GM19099 (cell line): Measurements from ENCODE around the gene ELL.

ENCODE experiments used
- POLR2A ChIP-seq: IDR thresholded peaks from 3 replicates; pipeline ENCODE4 v1.6.1; 2011; ENCODE audit warnings: low read depth; ENCODE audit not compliant: insufficient read length; ENCODE audit errors: extremely low read depth

The ELL gene

GRCh38 chr19:18450931-18451836 lies 70.7 kb downstream of the ELL start:
- no peak for TF ChIP-seq POLR2A

GRCh38 chr19:18450021-18450930 lies 71.6 kb downstream of the ELL start:
- TF ChIP-seq POLR2A, result no peak

- TF ChIP-seq POLR2A, result no peak
Observed at GRCh38 chr19:18449552-18449951, 72.3 kb downstream of the ELL start.

DNA sequence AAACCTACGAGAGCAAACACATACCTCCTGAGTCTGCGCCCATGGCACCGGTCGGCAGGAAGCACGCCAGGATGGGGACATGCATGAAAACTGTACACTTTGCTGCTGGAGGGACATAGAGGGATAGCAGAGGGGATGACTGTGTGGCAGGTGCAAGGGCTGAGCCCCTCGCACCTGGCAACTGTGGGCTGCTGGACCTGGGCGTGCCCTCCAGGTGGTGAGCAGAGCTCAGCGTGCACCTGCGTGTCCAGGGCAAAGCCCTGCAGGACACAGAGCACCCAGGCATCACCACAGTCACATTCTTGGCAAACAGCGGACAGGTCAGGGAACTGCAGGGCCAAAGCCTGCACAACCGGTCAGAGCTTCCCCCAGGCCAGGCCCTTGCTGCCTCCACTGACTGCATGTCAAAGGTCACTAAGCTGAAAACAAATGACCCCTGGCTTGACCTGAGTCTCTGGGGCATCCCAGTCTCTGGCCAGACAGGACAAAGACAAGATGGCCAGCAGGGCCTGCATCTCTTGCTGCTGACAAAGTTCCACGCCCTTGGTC lies 75.0 kb downstream of the ELL start:
- no peak for TF ChIP-seq POLR2A

DNA sequence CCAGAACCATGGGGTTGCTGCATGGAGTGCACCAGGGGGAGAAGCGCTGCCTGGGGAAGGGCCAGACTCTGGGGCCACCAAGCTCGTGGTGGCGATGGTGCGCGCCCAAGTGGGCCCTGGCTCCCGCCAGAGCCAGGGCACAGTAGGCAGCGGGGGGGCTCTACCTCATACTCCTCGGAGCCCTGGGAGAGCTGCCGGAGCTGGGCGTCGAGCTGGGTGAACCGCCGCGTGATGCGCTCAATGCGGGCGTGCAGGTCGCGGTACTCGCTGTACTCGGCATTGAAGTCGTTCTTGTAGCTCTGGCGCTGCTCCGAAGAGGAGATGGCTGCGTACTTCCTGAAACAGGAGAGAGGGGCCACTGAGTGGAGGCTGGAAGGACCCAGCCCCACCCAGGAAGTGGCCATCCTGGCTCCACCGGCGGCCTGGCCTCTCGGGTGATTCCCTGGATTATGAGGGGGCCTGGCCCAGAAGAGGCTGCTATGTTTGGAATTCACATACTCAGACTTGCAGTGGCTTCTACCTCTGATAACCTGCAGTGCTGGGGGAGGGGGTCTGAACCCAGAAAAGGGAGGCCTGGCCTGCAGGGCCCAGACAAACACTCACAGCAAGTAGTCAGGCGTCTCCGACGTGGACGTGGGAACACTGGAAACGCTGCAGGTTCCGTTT lies 75.6 kb downstream of the ELL start:
- TF ChIP-seq POLR2A, result no peak

DNA sequence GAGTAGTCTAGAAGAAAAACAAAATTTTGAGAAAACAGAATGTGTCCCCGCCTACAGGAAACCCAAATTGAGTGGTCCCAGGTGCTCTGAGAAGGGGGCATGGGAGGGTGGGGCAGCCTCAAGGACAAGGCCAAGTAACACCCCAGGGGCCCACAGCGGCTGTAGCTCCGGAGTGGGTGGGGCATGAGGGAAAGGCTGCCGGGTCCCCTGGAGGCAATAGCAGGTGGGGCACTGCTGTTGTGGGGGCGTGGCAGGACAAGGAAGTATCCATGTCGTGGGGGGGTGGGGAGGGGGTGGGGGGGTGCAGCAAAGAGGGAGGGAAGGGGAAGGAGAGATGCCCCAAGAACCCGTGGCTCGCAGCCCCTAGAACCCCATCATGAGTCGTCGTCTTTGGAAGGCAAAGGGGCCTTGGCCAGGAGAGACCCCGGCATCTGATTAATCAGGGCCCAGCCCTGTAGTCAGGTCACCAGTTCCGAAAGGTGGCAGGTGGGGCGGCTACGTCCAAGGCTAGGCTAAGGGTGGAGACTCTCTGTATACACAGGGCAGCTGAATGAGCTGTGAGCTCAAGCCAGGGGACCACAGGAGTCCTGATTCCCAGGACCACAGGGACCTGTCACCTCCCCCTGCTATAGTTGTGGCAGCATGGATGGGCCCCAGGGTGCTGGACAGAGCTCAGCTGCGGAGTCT lies 76.5 kb downstream of the ELL start:
- no peak for TF ChIP-seq POLR2A

GRCh38 chr19:18444513-18444912 lies 77.4 kb downstream of the ELL start:
- no peak for TF ChIP-seq POLR2A

- no peak for TF ChIP-seq POLR2A
Observed at GRCh38 chr19:18443831-18444230, 78.0 kb downstream of the ELL start.

DNA sequence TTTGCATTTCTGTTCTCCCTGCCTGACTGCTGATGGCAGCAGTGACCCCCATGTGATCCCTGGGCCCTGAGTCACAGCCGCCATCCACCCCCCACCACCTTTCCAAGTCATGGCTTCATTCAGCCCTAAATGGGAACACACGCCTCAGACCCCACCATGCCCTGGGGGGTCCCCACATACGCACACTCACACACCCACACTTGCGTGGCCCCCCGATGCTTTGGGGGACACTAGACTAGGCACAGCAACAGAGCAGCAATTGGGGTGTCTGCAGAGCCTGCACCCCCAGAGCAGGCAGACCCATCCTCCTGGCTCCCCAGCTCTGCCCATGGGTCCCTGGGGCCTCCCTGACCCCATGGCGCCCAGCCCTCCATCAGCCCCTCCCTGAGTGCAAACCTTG lies 78.5 kb downstream of the ELL start:
- TF ChIP-seq POLR2A, result no peak

GRCh38 chr19:18442941-18443340 lies 78.9 kb downstream of the ELL start:
- TF ChIP-seq POLR2A, result no peak

GRCh38 chr19:18441804-18442788 lies 79.8 kb downstream of the ELL start:
- TF ChIP-seq POLR2A, result no peak

DNA sequence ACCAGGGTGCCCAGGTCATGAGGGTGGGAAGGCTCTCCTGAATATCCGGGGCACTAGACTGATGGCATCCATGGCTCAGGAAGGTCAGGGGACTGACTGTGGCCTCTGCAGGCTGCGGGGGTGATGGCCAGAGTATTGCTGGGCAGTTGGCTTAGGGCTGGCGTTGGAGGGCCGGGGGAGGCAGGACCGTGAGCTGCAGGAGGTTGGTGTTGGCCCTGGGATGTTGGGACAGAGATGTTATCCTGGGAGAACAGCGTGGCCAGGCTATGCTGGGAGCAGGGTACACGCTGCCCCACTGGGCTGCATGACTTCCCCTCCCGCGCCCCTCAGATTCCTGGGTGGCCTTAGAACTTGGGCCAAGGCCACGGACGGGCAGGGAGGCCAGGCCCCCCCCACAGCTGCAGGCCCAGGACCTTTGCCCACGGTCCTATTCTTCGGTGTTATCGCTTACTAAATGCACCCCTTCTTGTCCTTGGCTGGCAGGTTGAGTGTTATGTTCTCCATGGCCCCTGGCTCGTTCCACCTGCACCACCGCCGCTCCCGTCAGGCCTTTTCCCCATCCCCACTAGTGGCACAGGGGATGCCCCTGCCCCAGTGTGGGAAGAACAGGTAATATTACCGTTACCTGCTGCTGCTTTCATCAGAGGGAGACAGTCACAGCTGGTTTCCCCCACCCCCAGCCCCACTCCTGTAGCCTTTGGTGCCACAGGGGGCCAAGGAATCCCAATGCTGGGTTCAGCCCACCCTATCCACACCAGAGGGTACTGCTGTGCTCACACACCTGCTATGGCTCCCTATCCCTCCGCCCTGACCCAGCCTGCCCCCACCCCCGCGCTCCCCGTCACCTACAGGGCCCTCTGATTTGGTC lies 80.7 kb downstream of the ELL start:
- TF ChIP-seq POLR2A, result no peak
